OCI-LY3 (cell line): ENCODE data around the gene KCNK7.

ENCODE experiments used
- H2AFZ ChIP-seq: fragments of 200-600, 300-600 bp; shearing (Covaris generic); 2 replicates; pipeline ENCODE4 v1.6.0; 2014; ENCODE audit warnings: antibody characterized with exemption, low read depth, low read length
- H3K27ac ChIP-seq: fragments of 200-600, 300-600 bp; sonication (generic); 2 replicates; pipeline ENCODE4 v1.5.1; 2014; ENCODE audit warnings: mild to moderate bottlenecking, low read length, moderate library complexity, mixed read lengths
- H3K27me3 ChIP-seq: fragments of 200-600, 300-600 bp; sonication (generic); 2 replicates; pipeline ENCODE4 v1.6.1; 2014; ENCODE audit warnings: low read depth, low read length, mixed read lengths
- H3K36me3 ChIP-seq: fragments of 200-600, 300-600 bp; sonication (generic); replicated peaks from 2 replicates; pipeline ENCODE3; 2014; ENCODE audit warnings: low read depth, low read length, mixed read lengths
- H3K4me1 ChIP-seq: fragments of 300-600, 200-600 bp; sonication (generic); 2 replicates; pipeline ENCODE4 v1.6.1; 2014; ENCODE audit warnings: low read length, mixed read lengths
- H3K4me2 ChIP-seq: fragments of 200-600, 300-600 bp; sonication (generic); 2 replicates; pipeline ENCODE4 v1.6.1; 2014; ENCODE audit warnings: low read length, mixed read lengths
- H3K4me3 ChIP-seq: fragments of 300-600, 200-600 bp; sonication (generic); 2 replicates; pipeline ENCODE4 v1.5.1; 2014; ENCODE audit warnings: antibody characterized with exemption, mild to moderate bottlenecking, low read length, moderate library complexity
- H3K79me2 ChIP-seq: fragments of 300-600, 200-600 bp; shearing (Covaris generic); 2 replicates; pipeline ENCODE4 v1.6.1; 2014; ENCODE audit warnings: mild to moderate bottlenecking, low read length, mixed read lengths
- H3K9ac ChIP-seq: fragments of 300-600, 200-600 bp; shearing (Covaris generic); 2 replicates; pipeline ENCODE4 v1.6.0; 2014; ENCODE audit warnings: mild to moderate bottlenecking, low read length, moderate library complexity
- H3K9me3 ChIP-seq: fragments of 200-600, 300-600 bp; shearing (Covaris generic); 2 replicates; pipeline ENCODE4 v1.6.1; 2014; ENCODE audit warnings: low read length, mixed read lengths; ENCODE audit not compliant: insufficient read depth
- H4K20me1 ChIP-seq: fragments of 200-600, 300-600 bp; sonication (generic); 2 replicates; pipeline ENCODE4 v1.6.1; 2016; ENCODE audit warnings: low read length, mixed read lengths; ENCODE audit not compliant: insufficient read depth
- CTCF ChIP-seq: fragments of 200-600, 300-600 bp; sonication (generic); IDR thresholded peaks from 2 replicates; pipeline ENCODE4 v1.5.1; 2014; ENCODE audit warnings: antibody characterized with exemption, low read length, low read depth
- EZH2phosphoT487 ChIP-seq: fragments of 200-600 bp; shearing (Covaris generic); IDR thresholded peaks from 2 replicates; pipeline ENCODE4 v1.6.1; 2018; ENCODE audit warnings: antibody characterized with exemption, mixed run types, low read depth

The KCNK7 gene

GRCh38 chr11:65634905-65635731, 39.5 kb upstream of the KCNK7 start:
- Histone ChIP-seq H3K4me2 (no peak overlapping the region), H3K27me3 (no peaks in the 10 kb centered on the region), H3K4me3 (no peak overlapping the region), H2AFZ (no peak overlapping the region), H3K9ac (no peak overlapping the region), H3K4me1 (peaks cover 22% of the 10 kb centered on the region), H3K9me3 (no peaks in the 10 kb centered on the region), H3K36me3 (peaks cover 26% of the 10 kb centered on the region), H4K20me1 (no peaks in the 10 kb centered on the region), H3K79me2 (peaks cover 16% of the 10 kb centered on the region), H3K27ac (no peak overlapping the region)
- TF ChIP-seq CTCF, result no peak
- no peak for TF ChIP-seq EZH2phosphoT487

- H3K4me3 ChIP-seq, result no peak overlapping the region
- H3K4me1 ChIP-seq, result peaks cover 16% of the 10 kb centered on the region
- no peak overlapping the region for H2AFZ ChIP-seq
- H3K36me3 ChIP-seq, result peaks cover 27% of the 10 kb centered on the region
- H4K20me1 ChIP-seq, result no peaks in the 10 kb centered on the region
- H3K79me2 ChIP-seq, result peaks cover 10% of the 10 kb centered on the region
- no peak overlapping the region for H3K4me2 ChIP-seq
- TF ChIP-seq EZH2phosphoT487 (no peak), CTCF (no peak)
- H3K9ac ChIP-seq, result no peak overlapping the region
- no peaks in the 10 kb centered on the region for H3K9me3 ChIP-seq
- no peak overlapping the region for H3K27ac ChIP-seq
- no peaks in the 10 kb centered on the region for H3K27me3 ChIP-seq
These were observed 38.8 kb upstream of the KCNK7 start for GRCh38 chr11:65634440-65634839.

GRCh38 chr11:65634109-65634436, 38.5 kb upstream of the KCNK7 start:
- Histone ChIP-seq H3K27ac (no peak overlapping the region), H3K9me3 (no peaks in the 10 kb centered on the region), H3K4me2 (no peak overlapping the region), H3K4me3 (no peak overlapping the region), H4K20me1 (no peaks in the 10 kb centered on the region), H3K27me3 (no peaks in the 10 kb centered on the region), H2AFZ (no peak overlapping the region), H3K36me3 (peaks cover 31% of the 10 kb centered on the region), H3K4me1 (peaks cover 12% of the 10 kb centered on the region), H3K9ac (no peak overlapping the region), H3K79me2 (peaks cover 10% of the 10 kb centered on the region)
- no peak for TF ChIP-seq EZH2phosphoT487
- TF ChIP-seq CTCF, result no peak

GRCh38 chr11:65633390-65634108, 37.9 kb upstream of the KCNK7 start:
- Histone ChIP-seq H3K4me3 (no peak overlapping the region), H3K4me1 (peaks cover 7% of the 10 kb centered on the region), H3K79me2 (peaks cover 6% of the 10 kb centered on the region), H3K4me2 (no peak overlapping the region), H4K20me1 (no peaks in the 10 kb centered on the region), H3K27me3 (no peaks in the 10 kb centered on the region), H3K27ac (no peak overlapping the region), H3K9ac (no peak overlapping the region), H2AFZ (no peak overlapping the region), H3K36me3 (peaks cover 35% of the 10 kb centered on the region), H3K9me3 (no peaks in the 10 kb centered on the region)
- TF ChIP-seq CTCF (no peak), EZH2phosphoT487 (no peak)
